Measurements from ENCODE around the gene PACRG.

Gene PACRG

GRCh38 chr6:162873537-162873936, 145.8 kb downstream of the PACRG start:
- DNase-seq: no peak

GRCh38 chr6:162875070-162875469, 147.3 kb downstream of the PACRG start:
- DNase-seq: no peak

- DNase-seq: no peak
Observed at GRCh38 chr6:162882801-162883481, 155.2 kb downstream of the PACRG start.

- DNase-seq: no peak
Observed at GRCh38 chr6:162887981-162888689, 160.4 kb downstream of the PACRG start.

GRCh38 chr6:162889303-162889702, 161.5 kb downstream of the PACRG start:
- DNase-seq: no peak

GRCh38 chr6:162898011-162898410, 170.2 kb downstream of the PACRG start:
- DNase-seq: peak; percentile 7

GRCh38 chr6:162899148-162899547, 171.4 kb downstream of the PACRG start:
- no peak for DNase-seq

- DNase-seq: no peak
Observed at GRCh38 chr6:162900503-162900902, 172.7 kb downstream of the PACRG start.

GRCh38 chr6:162904069-162904663, 176.4 kb downstream of the PACRG start:
- DNase-seq: no peak

GRCh38 chr6:162906479-162906878, 178.7 kb downstream of the PACRG start:
- no peak for DNase-seq

GRCh38 chr6:162907876-162908481, 180.2 kb downstream of the PACRG start:
- DNase-seq: peak; percentile 61

- DNase-seq: no peak
Observed at GRCh38 chr6:162913206-162913605, 185.4 kb downstream of the PACRG start.

- DNase-seq: no peak
Observed at GRCh38 chr6:162917506-162917905, 189.7 kb downstream of the PACRG start.

GRCh38 chr6:162921062-162921461, 193.3 kb downstream of the PACRG start:
- DNase-seq: peak; percentile 62

- DNase-seq: no peak
Observed at GRCh38 chr6:162921510-162922040, 193.8 kb downstream of the PACRG start.

- DNase-seq: no peak
Observed at GRCh38 chr6:162922563-162923166, 194.9 kb downstream of the PACRG start.

GRCh38 chr6:162934844-162935243, 207.1 kb downstream of the PACRG start:
- no peak for DNase-seq

- DNase-seq: no peak
Observed at GRCh38 chr6:162940426-162940825, 212.7 kb downstream of the PACRG start.

GRCh38 chr6:162941128-162941527, 213.4 kb downstream of the PACRG start:
- no peak for DNase-seq

GRCh38 chr6:162942866-162943265, 215.1 kb downstream of the PACRG start:
- no peak for DNase-seq

- DNase-seq: no peak
Observed at GRCh38 chr6:162943369-162943768, 215.6 kb downstream of the PACRG start.

- DNase-seq: no peak
Observed at GRCh38 chr6:162951164-162951743, 223.5 kb downstream of the PACRG start.

- no peak for DNase-seq
Observed at GRCh38 chr6:162952423-162952822, 224.6 kb downstream of the PACRG start.
